ENCODE measurements around the gene SETD3.

The SETD3 gene

DNA sequence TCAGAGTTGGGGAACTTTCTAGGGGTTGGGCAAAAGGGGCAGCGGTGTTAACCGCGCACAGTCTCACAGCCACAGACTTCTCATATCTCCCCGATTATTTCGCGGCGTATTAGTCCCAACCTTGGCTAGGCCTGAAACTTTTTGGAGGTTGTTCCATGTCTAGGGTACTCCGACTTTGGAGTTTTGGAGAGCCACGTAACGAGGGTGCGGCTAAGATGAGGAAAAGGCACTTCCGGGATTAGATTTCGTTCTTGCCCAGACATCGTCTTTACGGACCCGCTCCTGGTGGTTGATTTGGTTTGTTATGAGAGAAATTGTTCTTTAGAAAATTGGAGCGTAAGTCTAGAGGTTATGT lies 1.1 kb upstream of the SETD3 start:
- DNase-seq = no peak

DNA sequence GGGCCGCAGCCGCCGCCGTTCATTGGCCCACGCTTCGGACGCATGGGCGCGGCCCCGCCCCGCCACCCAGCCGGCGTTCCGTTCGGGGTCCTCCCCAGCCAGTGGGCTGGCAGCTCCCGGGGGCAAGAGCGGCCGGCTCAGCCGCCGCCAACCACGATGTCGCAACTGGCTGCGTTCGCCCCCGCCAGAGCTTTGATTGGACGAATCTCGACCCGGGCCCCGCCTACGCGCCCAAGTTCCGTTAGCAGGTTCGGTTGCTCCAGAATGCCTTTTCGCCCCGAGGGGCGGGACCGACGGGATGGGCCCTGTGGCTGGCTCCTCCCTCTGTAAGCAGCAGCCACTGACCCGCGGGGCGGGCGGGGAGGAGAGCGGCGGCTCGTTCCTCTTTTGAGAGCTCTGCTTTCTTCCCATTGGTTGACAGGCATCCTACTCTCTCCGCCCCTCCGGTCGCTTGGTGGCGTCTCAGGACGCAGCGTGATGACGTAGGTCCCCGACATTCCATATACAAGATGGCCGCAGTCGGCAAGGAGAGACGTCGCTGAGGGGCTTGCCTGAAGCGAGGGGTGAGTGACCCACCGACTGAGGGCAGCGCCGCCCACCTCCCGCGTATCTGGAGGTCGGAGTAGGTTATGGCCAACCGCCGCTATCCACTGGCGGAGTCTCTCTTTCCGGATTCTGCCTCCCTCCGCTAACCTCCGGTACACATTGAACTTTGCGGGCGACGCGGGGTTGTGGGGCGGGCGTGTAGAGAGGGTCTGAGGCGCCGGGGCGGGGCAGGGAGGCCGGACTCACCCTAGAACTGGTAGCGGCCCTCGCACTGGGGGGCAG lies 472 bp upstream of the SETD3 start, which contains the start of gene CCNK:
TSS of gene CCNK (plus strand) at position 493 of the 828 bp plus-strand sequence. CDS start 11,269 bp downstream, outside the sequence.
- DNase-seq = peak; percentile 89

DNA sequence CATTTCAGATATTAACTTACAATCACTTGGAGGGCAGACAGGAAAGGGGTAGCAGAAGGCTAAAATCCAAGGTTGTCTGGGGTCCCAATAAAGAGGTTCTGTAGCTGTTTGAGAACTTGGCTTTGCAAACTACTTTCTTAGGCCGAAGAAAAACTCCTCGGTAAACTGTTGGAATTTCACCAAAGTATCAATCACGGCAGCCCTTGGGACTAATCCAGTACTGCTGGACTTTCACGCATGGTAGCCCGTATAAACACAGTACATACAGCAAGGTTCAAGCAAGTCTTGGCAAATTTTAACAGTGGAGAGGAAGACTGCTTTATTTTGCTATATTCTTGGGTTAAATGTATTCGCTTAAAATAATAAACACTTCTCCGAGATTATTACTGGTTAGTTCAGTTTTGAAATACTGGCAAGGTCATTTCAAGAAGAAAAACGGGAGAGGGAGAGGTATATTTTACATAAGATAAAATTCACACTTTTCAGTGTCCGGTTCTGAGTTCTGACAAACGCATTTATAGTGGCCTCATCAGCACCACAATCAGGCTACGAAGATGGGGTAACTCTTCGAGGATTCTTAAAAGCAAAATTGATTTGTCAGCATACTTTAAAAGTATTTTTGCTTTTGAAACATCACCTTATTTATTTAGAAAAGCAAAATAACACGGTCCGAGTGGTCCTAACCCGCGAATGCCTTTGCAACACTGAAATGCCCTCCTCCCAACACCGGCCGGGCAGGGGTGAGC lies 1.3 kb downstream of the SETD3 start:
- no peak for DNase-seq

- DNase-seq = no peak
Observed at GRCh38 chr14:99478128-99478527, 2.5 kb downstream of the SETD3 start.

GRCh38 chr14:99476864-99477263 lies 3.8 kb downstream of the SETD3 start:
- DNase-seq = peak; percentile 17

DNA sequence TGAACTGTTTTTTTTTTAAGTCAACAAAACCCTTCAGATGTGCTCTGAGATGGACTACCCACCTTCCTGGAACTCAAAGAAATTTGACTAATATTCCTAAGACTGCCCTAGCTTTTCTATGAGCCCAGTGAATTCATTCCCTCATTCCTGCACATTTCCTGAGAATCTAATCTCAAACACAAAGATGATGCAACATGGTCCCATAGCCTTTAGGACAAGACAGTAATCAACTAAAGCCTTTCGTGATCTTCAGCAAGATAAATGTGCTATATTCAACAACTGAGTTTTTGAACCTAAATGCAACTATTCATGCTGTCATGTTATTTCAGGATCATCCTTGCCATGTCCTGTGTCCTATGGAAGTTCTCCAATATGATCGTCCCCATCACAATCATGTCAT lies 5.0 kb downstream of the SETD3 start:
- no peak for DNase-seq

DNA sequence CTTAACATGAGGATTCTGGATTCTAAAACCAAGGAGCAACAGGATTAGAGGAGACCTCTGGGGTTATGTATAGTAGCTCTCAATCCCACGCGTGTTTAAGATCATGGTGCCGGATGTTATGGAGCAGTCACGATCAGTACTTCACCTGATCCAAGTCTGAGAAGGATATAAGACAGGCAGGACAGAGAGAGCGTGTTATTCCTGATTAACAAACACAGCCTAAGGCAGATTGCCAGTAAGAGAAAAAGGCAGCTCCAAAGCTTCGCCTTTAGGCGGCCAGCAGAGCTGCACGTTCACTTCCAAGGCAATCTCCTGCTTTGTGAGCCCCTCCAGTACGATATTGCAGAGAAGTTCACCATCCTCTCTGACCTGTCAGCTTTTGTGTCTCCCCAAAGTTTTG lies 5.5 kb downstream of the SETD3 start:
- DNase-seq = no peak

DNA sequence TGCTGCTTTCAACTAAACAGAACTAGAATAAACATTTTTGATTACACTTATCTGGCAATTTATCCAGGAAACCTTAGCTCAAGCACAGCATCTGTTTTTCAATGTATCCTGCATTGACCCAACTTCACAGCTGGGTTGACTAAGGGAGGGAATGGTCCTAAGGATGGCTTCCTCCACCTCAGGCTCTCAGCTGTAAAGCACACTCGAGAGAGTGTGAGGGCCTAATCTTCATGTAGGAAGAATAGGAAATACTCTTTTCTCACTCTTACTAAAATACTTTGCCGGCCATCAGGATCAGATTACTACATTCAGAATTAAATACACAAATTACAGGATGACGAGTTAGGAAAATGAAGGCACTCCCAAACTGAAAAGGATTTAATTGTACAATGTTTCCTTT lies 7.2 kb downstream of the SETD3 start:
- DNase-seq = no peak

- no peak for DNase-seq
Observed at GRCh38 chr14:99472937-99473336, 7.7 kb downstream of the SETD3 start.

- DNase-seq = no peak
Observed at GRCh38 chr14:99471731-99472130, 8.9 kb downstream of the SETD3 start.

- DNase-seq = no peak
Observed at GRCh38 chr14:99468836-99469592, 11.6 kb downstream of the SETD3 start.

DNA sequence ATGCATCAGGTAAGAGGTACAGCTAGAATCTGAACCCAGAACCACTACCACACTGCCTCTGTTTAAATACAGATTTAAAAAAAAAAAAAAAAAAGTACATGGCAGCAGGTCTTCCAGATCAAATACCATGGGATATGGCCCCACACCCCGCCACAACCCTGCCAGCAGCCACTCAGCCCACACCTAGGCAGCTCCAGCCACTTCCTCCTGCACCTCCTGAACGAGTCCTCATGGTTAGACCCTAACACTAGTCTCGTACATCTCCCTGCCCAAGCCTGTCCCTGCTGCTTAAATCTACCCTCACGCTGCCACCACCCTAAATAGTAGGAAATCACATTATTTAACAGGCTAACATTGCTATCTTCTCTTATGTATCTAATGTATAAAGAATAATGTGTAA lies 12.6 kb downstream of the SETD3 start:
- no peak for DNase-seq

DNA sequence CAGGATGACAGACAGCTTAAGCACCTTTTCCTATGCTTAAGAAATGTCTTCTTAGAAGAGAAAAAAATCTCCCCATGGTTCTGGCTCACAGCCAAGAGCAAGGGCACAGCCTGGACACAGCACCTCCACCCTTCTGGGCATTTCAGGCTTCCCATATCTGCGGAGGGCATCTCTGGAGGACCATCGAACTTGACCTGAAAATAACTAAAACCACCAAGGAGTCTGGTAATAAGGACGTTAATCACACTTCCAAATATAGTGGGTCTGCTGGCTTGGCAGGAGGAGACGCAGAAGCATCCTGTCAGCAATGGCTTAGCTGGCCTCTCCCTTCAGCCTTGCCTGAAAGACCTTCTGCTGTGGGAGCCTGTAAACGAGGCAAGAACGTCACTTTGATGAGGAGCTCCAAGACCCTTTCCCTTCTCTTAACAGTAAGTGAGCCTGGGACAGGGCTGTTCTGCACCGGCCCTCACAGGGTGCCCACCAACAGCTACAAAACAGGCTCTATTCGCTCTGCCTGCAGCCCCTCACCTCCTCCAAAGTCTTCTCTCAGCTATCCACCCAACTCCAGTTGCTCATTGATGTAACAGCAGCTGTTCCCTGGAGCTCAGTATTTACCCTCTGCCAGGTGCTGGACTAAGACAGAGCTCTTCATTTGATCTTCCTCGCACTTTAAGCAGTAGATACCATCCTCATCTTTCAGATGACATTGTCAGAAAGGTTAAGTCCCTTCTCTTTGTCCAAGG lies 13.2 kb downstream of the SETD3 start:
- DNase-seq = no peak

DNA sequence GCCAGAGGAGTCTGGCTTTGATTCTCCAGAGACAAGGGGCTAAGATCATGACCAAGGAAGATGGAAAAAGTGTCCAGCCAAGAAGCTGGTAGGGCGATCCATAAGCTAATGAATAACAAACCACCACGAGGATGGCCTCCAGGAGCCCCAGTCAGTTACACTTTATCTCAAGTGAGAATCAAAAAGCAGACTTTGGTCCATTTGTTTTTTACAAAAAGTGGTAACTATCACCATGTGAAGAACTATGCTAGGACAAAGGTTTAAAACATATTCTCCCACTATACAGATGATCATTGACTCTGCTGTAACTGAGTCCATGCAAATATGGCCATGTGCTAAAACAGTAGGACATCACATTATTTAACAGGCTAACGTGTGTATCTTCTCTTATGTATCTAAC lies 13.9 kb downstream of the SETD3 start:
- DNase-seq = no peak

DNA sequence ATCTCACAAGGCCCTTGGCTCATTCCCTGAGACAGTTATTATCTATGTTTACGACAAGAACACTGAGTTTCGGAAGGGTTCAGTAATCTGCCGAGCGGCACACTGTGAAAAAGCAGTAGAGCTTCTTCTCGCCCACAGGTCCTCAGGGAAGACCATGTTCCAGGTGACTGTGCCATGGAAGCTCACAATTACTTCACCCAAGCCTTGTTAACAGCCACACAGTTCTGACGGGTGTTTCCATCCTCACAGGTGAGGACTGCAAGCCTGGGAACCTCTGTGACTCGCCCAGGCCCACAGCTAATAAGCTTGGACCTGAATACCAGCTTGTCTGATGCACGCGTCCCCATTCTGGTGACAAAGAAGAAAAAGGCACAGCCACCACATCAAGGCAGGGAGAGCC lies 15.4 kb downstream of the SETD3 start:
- no peak for DNase-seq

- no peak for DNase-seq
Observed at GRCh38 chr14:99463974-99464373, 16.7 kb downstream of the SETD3 start.

GRCh38 chr14:99462210-99462609 lies 18.4 kb downstream of the SETD3 start:
- no peak for DNase-seq

- DNase-seq = no peak
Observed at GRCh38 chr14:99461411-99462085, 19.1 kb downstream of the SETD3 start.

- DNase-seq = no peak
Observed at GRCh38 chr14:99460793-99461192, 19.9 kb downstream of the SETD3 start.

GRCh38 chr14:99459481-99460100 lies 21.1 kb downstream of the SETD3 start:
- no peak for DNase-seq

DNA sequence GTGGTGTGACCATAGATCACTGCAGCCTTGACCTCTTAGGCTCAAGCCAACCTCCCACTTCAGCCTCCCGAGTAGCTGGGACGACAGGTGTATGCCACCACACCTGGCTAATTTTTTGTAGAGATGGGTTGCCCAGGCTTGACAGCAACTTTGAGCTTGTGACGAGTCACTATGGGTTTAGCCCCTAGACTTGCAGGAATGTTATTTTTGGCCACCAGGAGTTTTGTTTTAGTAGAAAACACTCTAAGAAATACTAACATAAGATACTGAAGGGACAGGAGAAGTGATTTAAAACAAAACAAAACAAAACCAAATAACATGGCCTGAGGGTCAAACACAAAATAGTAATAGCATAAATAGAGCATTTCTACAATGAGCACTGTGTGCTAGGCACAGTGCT lies 26.4 kb downstream of the SETD3 start:
- no peak for DNase-seq

GRCh38 chr14:99452968-99453367 lies 27.7 kb downstream of the SETD3 start:
- DNase-seq = no peak

Data from SIG-M5 (cell line).